A673 (cell line): ENCODE measurements around the gene RNF41. TPM values are rescaled to one million over a fixed set of nuclear protein-coding genes. Genes with fewer than 3 reads are reported as not detected.

Experiments
- BruUV-seq: library from RNA; stranded (reverse); fragments of 400-500 nt; replicated peaks from 2 replicates; lab custom pipeline; 2021; lab: Mats Ljungman, UMichigan
- CTCF ChIA-PET: fragments of 300-600 bp; sonication (Branson Sonifier 250); formaldehyde crosslinking; loops from one replicate; lab custom pipeline; 2022; ENCODE audit warnings: antibody characterized with exemption; lab: Charles Lee
- POLR2A ChIA-PET: fragments of 300-600 bp; sonication (Branson Sonifier 250); formaldehyde crosslinking; loops from one replicate; lab custom pipeline; 2022; ENCODE audit warnings: antibody characterized with exemption; ENCODE audit not compliant: low non-redundant PET; lab: Charles Lee
- DNase-seq: peaks from one replicate; pipeline ENCODE4 v3.0.0-alpha.2; 2015; ENCODE audit warnings: low spot score
- H3K27ac ChIP-seq: fragments of 200-600 bp; sonication (generic); 2 replicates; pipeline ENCODE4 v1.5.1; 2016; ENCODE audit warnings: mixed run types, low read depth, mild to moderate bottlenecking, mixed read lengths, antibody characterized with exemption, low read length; ENCODE audit not compliant: poor library complexity, severe bottlenecking
- H3K27me3 ChIP-seq: fragments of 200-600 bp; sonication (generic); replicated peaks from 2 replicates; pipeline ENCODE4 v1.6.1; 2017; ENCODE audit warnings: mixed run types, low read depth, mild to moderate bottlenecking, mixed read lengths, antibody characterized with exemption, low read length; ENCODE audit not compliant: insufficient read depth, poor library complexity
- H3K36me3 ChIP-seq: fragments of 200-600 bp; sonication (generic); 2 replicates; pipeline ENCODE4 v1.6.1; 2016; ENCODE audit warnings: mixed run types, mild to moderate bottlenecking, mixed read lengths, antibody characterized with exemption, low read length; ENCODE audit not compliant: insufficient read depth, poor library complexity, severe bottlenecking
- H3K4me1 ChIP-seq: fragments of 200-600 bp; sonication (generic); 2 replicates; pipeline ENCODE4 v1.6.1; 2017; ENCODE audit warnings: mixed run types, mild to moderate bottlenecking, mixed read lengths, antibody characterized with exemption, low read length; ENCODE audit not compliant: insufficient read depth, poor library complexity, severe bottlenecking
- H3K4me3 ChIP-seq: fragments of 200-600 bp; sonication (generic); 2 replicates; pipeline ENCODE4 v1.5.1; 2016; ENCODE audit warnings: low read depth, mixed run types, mild to moderate bottlenecking, mixed read lengths, low read length; ENCODE audit not compliant: poor library complexity, severe bottlenecking
- H3K9me3 ChIP-seq: fragments of 200-600 bp; sonication (generic); 2 replicates; pipeline ENCODE4 v1.6.1; 2016; ENCODE audit warnings: mixed run types, low read depth, mild to moderate bottlenecking, mixed read lengths, antibody characterized with exemption, low read length; ENCODE audit not compliant: poor library complexity, severe bottlenecking
- EZH2 ChIP-seq: fragments of 200-600 bp; sonication (generic); IDR thresholded peaks from 2 replicates; pipeline ENCODE4 v1.6.1; 2017; ENCODE audit warnings: borderline replicate concordance, low read depth, mild to moderate bottlenecking, mixed read lengths, antibody characterized with exemption, low read length; ENCODE audit not compliant: poor library complexity, severe bottlenecking
- intact Hi-C: fragments of 100-400 bp; cut with micrococcal nuclease; formaldehyde crosslinking; loops from one replicate; pipeline ENCODE4 v1.10.0; 2022; ENCODE audit not compliant: unreplicated experiment
- total RNA-seq: library from RNA; stranded (reverse); gene quantifications from 2 replicates; pipeline ENCODE4 v1.2.3, GENCODE V29; 2021
- TF ChIP-seq, protein P1 (sequence below): fragments of 300-800, 200-600 bp; sonication (generic); conservative IDR thresholded peaks from 2 replicates; pipeline ENCODE4 v1.5.1; 2017; ENCODE audit warnings: low read depth, mild to moderate bottlenecking, antibody characterized with exemption, low read length, moderate library complexity, mixed read lengths

The RNF41 gene
- total RNA-seq, 1 experiment from 2014 or later = 48.1 TPM

DNA sequence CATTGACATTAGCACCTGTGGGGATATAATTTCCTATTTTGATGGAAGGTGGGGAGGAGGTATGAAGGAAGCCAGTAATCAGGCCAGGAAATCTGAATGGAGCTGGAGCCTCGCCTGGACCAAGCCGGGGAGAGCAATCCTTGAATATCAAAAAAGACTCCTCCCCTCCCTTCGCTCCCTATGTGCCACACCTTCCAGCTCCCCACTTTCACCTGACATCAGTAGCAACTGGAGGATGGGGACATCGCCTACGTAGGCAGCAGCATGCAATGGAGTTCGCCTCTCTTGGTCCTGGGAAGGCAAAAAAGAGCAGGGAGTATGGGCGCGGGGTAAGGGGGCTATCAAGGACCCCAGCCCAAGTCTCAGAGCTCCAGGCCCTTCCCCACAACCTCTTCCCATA lies 35.3 kb upstream of the RNF41 start:
- Histone ChIP-seq H3K4me3 (peak overlapping the region; percentile 99), H3K4me1 (peaks cover 20% of the 10 kb centered on the region), H3K27ac (peak overlapping the region; percentile 91), H3K9me3 (no peaks in the 10 kb centered on the region), H3K27me3 (no peaks in the 10 kb centered on the region), H3K36me3 (peaks cover 50% of the 10 kb centered on the region)
- no TSS peak for BruUV-seq
- TF ChIP-seq, protein P1, sequence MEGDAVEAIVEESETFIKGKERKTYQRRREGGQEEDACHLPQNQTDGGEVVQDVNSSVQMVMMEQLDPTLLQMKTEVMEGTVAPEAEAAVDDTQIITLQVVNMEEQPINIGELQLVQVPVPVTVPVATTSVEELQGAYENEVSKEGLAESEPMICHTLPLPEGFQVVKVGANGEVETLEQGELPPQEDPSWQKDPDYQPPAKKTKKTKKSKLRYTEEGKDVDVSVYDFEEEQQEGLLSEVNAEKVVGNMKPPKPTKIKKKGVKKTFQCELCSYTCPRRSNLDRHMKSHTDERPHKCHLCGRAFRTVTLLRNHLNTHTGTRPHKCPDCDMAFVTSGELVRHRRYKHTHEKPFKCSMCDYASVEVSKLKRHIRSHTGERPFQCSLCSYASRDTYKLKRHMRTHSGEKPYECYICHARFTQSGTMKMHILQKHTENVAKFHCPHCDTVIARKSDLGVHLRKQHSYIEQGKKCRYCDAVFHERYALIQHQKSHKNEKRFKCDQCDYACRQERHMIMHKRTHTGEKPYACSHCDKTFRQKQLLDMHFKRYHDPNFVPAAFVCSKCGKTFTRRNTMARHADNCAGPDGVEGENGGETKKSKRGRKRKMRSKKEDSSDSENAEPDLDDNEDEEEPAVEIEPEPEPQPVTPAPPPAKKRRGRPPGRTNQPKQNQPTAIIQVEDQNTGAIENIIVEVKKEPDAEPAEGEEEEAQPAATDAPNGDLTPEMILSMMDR = no peak
- TF ChIP-seq EZH2 = no peak
- POLR2A ChIA-PET = interaction anchor here (0.6 to 0.9 kb wide), 2 partner anchors 11 to 137 kb away, joined by 3 read pairs; no protein-coding TSS in a partner anchor
- CTCF ChIA-PET = interaction anchor here (1.4 kb wide), 1 partner anchor 9 kb away, joined by 4 read pairs; no protein-coding TSS in a partner anchor
- DNase-seq = no peak
- intact Hi-C loops = loop anchor here (5.0 kb wide), 1 partner anchor 35 kb away; the partner anchor contains the start of genes NABP2 and RNF41

DNA sequence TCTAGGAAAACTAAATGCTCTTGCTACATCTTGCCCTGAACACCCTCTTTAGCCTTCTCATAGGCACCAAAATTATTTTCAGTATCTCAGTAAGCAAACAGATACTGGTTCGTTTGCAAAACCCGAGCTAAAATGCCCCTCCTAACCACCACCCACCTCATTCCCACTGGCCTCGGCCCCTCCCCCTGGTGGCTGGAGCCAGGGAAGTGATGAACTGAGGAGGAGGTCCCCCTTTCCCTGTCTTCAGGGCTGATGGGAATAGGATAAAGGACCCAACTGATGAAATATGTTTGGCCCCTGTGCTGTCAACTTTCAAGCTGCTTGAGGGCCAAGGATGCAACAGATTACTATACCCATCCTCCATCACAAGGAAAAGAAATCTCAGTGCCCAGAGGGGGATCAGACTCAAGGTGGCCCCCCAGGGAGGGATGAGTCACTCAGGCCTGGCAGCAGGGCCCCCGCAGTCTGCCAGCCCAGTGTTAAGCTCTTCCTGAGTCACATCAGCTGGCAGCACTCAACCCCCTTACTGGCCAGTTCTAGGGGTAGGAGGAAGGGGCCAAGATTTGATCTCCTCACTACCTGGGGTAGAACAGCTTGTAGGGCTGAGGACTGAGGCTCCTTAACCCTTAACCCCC lies 34.7 kb upstream of the RNF41 start:
- CTCF ChIA-PET = interaction anchor here (1.4 kb wide), 1 partner anchor 10 kb away, joined by 4 read pairs; no protein-coding TSS in a partner anchor
- Histone ChIP-seq H3K9me3 (no peaks in the 10 kb centered on the region), H3K36me3 (peaks cover 57% of the 10 kb centered on the region), H3K4me1 (peaks cover 20% of the 10 kb centered on the region), H3K27me3 (no peaks in the 10 kb centered on the region), H3K27ac (peak overlapping the region; percentile 35), H3K4me3 (peak overlapping the region; percentile 99)
- TSS peak; percentile 26 for BruUV-seq
- POLR2A ChIA-PET = interaction anchor here (0.6 to 0.9 kb wide), 3 partner anchors 10 to 137 kb away, joined by 3 read pairs; no protein-coding TSS in a partner anchor
- intact Hi-C loops = loop anchor here (5.0 kb wide), 1 partner anchor 34 kb away; the partner anchor contains the start of genes NABP2 and RNF41
- TF ChIP-seq, protein P1 = no peak
- TF ChIP-seq EZH2 = no peak
- peak; percentile 65 for DNase-seq

GRCh38 chr12:56255671-56256070 lies 33.9 kb upstream of the RNF41 start:
- ChIA-PET CTCF (no interaction called here), POLR2A (no interaction called here)
- no TSS peak for BruUV-seq
- Histone ChIP-seq H3K4me3 (no peak overlapping the region), H3K9me3 (no peaks in the 10 kb centered on the region), H3K4me1 (peaks cover 20% of the 10 kb centered on the region), H3K27ac (no peak overlapping the region), H3K36me3 (peaks cover 63% of the 10 kb centered on the region), H3K27me3 (no peaks in the 10 kb centered on the region)
- DNase-seq = no peak
- TF ChIP-seq, protein P1 = no peak
- TF ChIP-seq EZH2 = no peak
- intact Hi-C loops = loop anchor here (5.0 kb wide), 1 partner anchor 33 kb away; the partner anchor contains the start of genes NABP2 and RNF41
